HUES64 (cell line): ENCODE measurements around the gene C1QTNF6.

Experiments used
- H3K27ac ChIP-seq: 2 replicates; pipeline ENCODE4 v1.7.0; 2013; ENCODE audit warnings: low read depth, low read length, inconsistent platforms
- H3K27me3 ChIP-seq: 2 replicates; pipeline ENCODE4 v1.6.1; 2013; ENCODE audit warnings: mild to moderate bottlenecking, low read length; ENCODE audit not compliant: insufficient read depth
- H3K36me3 ChIP-seq: 2 replicates; pipeline ENCODE4 v1.6.1; 2013; ENCODE audit warnings: mild to moderate bottlenecking, low read length; ENCODE audit not compliant: insufficient read depth
- H3K4me1 ChIP-seq: 2 replicates; pipeline ENCODE4 v1.6.1; 2013; ENCODE audit warnings: mild to moderate bottlenecking, low read length, moderate library complexity; ENCODE audit not compliant: insufficient read depth
- H3K4me3 ChIP-seq: 2 replicates; pipeline ENCODE4 v1.5.1; 2013; ENCODE audit warnings: mild to moderate bottlenecking, low read length, moderate library complexity
- H3K9ac ChIP-seq: 2 replicates; pipeline ENCODE4 v1.6.1; 2013; ENCODE audit warnings: mild to moderate bottlenecking, low read depth, low read length
- H3K9me3 ChIP-seq: 2 replicates; pipeline ENCODE4 v1.6.1; 2013; ENCODE audit warnings: low read depth, low read length; ENCODE audit not compliant: insufficient read depth
- WGBS: fragments of 150-250, 120-280 bp; methylation state at CpG from one replicate; pipeline ENCODE4 v1.1.7; 2013; ENCODE audit warnings: missing lambda C conversion rate; 5-methylcytosine and 5-hydroxymethylcytosine counted together

Gene C1QTNF6

DNA sequence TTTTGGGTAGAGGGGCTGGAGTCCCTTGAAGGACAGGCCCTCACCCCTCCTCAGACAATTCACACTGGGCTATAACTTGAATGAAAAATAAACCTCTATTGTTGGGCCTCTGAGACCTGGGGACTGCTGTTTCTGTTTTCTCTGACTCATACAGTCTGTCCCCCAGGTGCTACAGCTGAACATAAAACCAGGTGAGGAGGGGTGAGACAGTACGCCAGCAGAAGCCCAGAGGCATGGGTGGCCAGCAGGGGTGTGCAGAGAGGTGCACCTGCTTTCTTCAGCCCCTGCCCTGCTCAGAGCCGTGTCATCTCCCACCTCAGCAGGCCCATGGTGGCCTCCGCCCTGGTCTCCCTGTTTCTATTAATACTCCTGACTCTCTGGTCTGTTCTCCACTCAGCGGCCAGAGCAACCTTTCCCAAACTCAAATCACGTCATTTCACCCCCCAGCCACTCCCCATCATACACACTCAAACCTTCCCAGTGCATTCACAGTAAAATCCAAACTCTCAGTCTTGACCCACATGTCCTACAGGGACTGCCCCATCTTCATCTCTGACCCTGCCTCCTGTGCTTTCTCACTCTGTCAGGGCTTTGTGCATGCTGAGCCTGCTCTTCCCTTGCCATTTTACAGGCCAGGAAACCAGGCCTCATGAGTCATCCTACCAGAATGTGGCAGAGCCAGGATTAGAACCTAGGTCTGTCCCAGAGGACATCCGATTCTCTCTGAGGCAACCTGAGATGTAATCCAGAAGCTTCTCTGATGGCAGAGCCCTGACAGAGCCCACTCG lies 32.9 kb downstream of the C1QTNF6 start:
- WGBS = 88% methylated on average over 7 of the region's 7 CpGs
- Histone ChIP-seq H3K36me3 (no peaks in the 10 kb centered on the region), H3K4me3 (no peak overlapping the region), H3K9ac (no peak overlapping the region), H3K9me3 (no peaks in the 10 kb centered on the region), H3K27ac (no peak overlapping the region), H3K4me1 (no peaks in the 10 kb centered on the region), H3K27me3 (no peaks in the 10 kb centered on the region)

- Histone ChIP-seq H3K27ac (no peak overlapping the region), H3K4me1 (no peaks in the 10 kb centered on the region), H3K9me3 (no peaks in the 10 kb centered on the region), H3K9ac (no peak overlapping the region), H3K4me3 (no peak overlapping the region), H3K36me3 (no peaks in the 10 kb centered on the region), H3K27me3 (no peaks in the 10 kb centered on the region)
- 98% methylated on average over 4 of the region's 6 CpGs for whole genome bisulfite sequencing
Measured at GRCh38 chr22:37153901-37154300, 34.1 kb downstream of the C1QTNF6 start.

DNA sequence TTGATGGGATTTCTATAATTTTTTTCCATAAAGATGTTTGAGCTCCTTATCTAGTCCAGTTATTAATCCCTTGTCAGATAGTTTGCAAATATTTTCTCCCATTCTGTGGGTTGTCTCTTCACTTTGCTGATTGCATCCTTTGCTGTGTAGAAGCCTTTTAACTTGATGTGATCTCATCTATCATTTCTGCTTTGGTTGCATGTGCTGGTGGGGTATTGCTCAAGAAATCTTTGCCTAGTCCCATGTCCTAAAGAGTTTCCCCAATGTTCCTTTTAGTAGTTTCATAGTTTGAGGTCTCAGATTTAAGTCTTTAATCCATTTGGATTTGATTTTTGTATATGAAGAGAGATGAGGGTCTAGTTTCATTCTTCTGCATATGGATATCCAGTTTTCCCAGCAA lies 36.6 kb downstream of the C1QTNF6 start:
- H3K9me3 ChIP-seq = no peaks in the 10 kb centered on the region
- H3K36me3 ChIP-seq = no peaks in the 10 kb centered on the region

GRCh38 chr22:37150701-37151100 lies 37.3 kb downstream of the C1QTNF6 start:
- Histone ChIP-seq H3K27me3 (no peaks in the 10 kb centered on the region), H3K36me3 (no peaks in the 10 kb centered on the region), H3K4me1 (no peaks in the 10 kb centered on the region), H3K27ac (no peak overlapping the region), H3K4me3 (no peak overlapping the region), H3K9me3 (no peaks in the 10 kb centered on the region), H3K9ac (no peak overlapping the region)

More for the DNA sequence above, 36.6 kb downstream of the C1QTNF6 start:
- no peak overlapping the region for H3K9ac ChIP-seq
- no peaks in the 10 kb centered on the region for H3K4me1 ChIP-seq
- no peaks in the 10 kb centered on the region for H3K27me3 ChIP-seq
- no peak overlapping the region for H3K27ac ChIP-seq
- H3K4me3 ChIP-seq = no peak overlapping the region

- Histone ChIP-seq H3K36me3 (no peaks in the 10 kb centered on the region), H3K27ac (no peak overlapping the region), H3K4me1 (0 out of 2 replicates have a peak, but pooled peaks cover 4% of the 10 kb centered on the region), H3K27me3 (no peaks in the 10 kb centered on the region), H3K9ac (no peak overlapping the region), H3K9me3 (no peaks in the 10 kb centered on the region), H3K4me3 (no peak overlapping the region)
- WGBS = 86% methylated on average over 16 of the region's 17 CpGs
Measured at GRCh38 chr22:37148742-37149665, 39.0 kb downstream of the C1QTNF6 start.

DNA sequence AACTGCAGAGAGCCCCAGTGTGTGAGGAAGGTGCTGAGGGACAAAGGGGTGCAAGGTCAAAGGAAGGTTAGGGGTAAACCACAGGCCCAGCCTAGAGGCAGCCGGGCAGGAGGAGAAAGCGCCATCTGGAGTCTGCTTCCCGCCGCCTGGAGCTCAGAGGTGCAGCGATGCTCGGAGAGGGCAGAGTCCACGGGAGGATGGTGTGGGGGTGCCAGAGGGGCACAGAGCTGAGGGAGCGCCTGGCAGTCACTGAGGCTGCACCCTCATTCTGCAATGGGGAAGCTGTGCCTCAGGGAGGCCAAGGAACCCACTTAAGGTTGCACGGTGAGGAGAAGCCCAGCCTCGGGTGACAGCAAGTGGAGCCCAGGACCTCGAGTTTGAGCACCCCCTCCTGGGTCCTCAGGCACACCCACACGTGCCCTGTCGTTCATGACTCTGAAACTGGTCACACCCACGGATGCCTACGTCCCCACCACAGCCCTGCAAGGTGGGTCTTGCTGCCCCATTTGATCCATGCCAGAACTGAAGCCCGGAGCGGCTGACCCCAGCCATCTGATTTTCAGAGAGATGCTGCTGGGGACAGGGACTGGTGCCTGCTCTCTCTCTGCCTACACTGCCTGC lies 39.9 kb downstream of the C1QTNF6 start:
- no peak overlapping the region for H3K4me3 ChIP-seq
- no peaks in the 10 kb centered on the region for H3K9me3 ChIP-seq
- 84% methylated on average over 17 of the region's 17 CpGs for WGBS
- H3K36me3 ChIP-seq = no peaks in the 10 kb centered on the region
- no peaks in the 10 kb centered on the region for H3K27me3 ChIP-seq
- 0 out of 2 replicates have a peak, but pooled peaks cover 4% of the 10 kb centered on the region for H3K4me1 ChIP-seq
- H3K27ac ChIP-seq = no peak overlapping the region
- H3K9ac ChIP-seq = no peak overlapping the region

DNA sequence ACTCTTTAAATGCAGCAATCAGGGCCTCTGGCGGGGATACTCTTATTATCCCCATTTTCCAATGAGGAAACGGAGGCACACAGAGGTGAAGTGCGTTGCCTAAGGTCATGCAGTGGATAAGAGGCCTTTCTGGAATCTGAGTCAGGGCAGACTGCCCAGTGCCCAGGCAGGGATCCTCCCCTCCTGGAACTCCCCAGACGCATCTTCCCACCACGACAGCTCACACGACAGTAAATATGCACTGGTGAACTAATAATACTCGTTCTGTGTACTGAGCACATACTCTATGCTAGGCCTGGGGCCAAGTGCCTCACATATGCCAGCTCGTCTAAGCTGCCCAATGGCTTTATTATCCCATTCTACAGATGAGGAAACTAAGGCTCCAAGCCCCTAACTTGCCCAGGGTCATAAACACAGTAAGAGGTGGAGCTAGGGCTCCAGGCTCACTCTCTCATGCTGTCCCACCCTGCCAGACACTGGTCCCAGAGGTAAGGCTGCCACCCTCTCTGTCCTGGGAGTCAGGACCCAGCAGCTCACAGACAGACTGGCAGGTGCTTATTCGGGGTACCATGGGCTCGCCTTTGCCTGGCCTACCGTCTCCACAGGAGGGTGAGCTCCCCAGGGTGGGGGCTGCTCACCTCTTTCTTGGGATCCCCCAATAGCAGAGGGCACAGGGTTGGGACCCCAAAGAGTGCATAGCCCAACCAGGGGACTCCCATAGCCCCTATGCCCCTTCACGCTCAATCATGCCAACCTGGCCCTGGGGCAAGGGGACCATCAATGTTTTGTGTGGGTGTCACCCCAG lies 40.7 kb downstream of the C1QTNF6 start:
- Histone ChIP-seq H3K27ac (no peak overlapping the region), H3K9me3 (no peaks in the 10 kb centered on the region), H3K27me3 (no peaks in the 10 kb centered on the region), H3K4me3 (no peak overlapping the region), H3K4me1 (0 out of 2 replicates have a peak, but pooled peaks cover 4% of the 10 kb centered on the region), H3K36me3 (no peaks in the 10 kb centered on the region), H3K9ac (no peak overlapping the region)
- WGBS = 91% methylated on average over 12 of the region's 12 CpGs

DNA sequence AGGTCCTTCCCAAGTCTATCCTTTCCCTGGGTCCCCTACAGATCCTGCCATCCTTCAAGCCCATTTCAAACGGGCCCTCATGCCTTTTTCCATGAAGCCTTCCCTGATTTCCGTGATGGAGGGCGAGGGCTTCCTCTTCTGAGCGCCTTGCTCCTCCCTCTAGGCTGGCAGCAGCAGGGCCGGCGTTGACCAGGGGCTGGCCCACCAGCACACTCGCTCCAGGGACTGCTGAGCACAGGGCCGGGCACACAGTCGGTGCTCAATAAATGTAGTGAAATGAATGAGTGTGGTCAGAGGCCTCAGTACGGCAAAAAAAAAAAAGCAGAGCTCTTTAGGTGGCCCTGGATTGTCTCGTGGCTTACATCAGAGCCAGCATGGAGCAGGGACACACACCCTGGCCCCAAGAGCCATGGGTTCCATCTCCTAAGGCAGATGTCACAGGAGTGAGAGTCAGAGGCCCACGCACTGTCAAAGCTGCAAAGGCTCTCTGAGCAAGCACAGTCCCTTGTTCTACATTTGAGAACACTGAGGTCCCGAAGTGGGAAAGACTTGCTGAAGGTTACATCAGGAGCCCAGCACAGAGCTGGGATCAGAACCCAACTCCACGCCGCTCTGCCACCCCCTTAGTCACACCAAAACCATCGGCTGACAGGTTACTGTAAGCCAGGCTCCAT lies 41.4 kb downstream of the C1QTNF6 start:
- 0 out of 2 replicates have a peak, but pooled peaks cover 4% of the 10 kb centered on the region for H3K4me1 ChIP-seq

GRCh38 chr22:37146051-37146385 lies 42.0 kb downstream of the C1QTNF6 start:
- H3K4me3 ChIP-seq = no peak overlapping the region
- 0 out of 2 replicates have a peak, but pooled peaks cover 4% of the 10 kb centered on the region for H3K4me1 ChIP-seq
- no peaks in the 10 kb centered on the region for H3K36me3 ChIP-seq
- no peaks in the 10 kb centered on the region for H3K27me3 ChIP-seq
- H3K27ac ChIP-seq = no peak overlapping the region
- 87% methylated on average over 6 of the region's 6 CpGs for WGBS
- H3K9me3 ChIP-seq = no peaks in the 10 kb centered on the region
- H3K9ac ChIP-seq = no peak overlapping the region

More for the DNA sequence above, 41.4 kb downstream of the C1QTNF6 start:
- no peaks in the 10 kb centered on the region for H3K36me3 ChIP-seq
- no peak overlapping the region for H3K9ac ChIP-seq
- H3K4me3 ChIP-seq = no peak overlapping the region
- H3K27me3 ChIP-seq = no peaks in the 10 kb centered on the region
- no peaks in the 10 kb centered on the region for H3K9me3 ChIP-seq
- H3K27ac ChIP-seq = no peak overlapping the region
- 92% methylated on average over 16 of the region's 16 CpGs for WGBS
